ENCODE measurements around the gene FAM174C. TPM values are rescaled to one million over a fixed set of nuclear protein-coding genes. Genes with fewer than 3 reads are reported as not detected.
A peak's percentile ranks its signal among the peaks of the same experiment; 100 is the strongest.

The FAM174C gene
- total RNA-seq, 1 experiment from 2014 or later: 110 TPM

GRCh38 chr19:1310853-1311180, 35.5 kb downstream of the FAM174C start:
- Histone ChIP-seq H3K9me3 (ENCODE audit: low read length) (no peaks in the 10 kb centered on the region), H4K20me1 (ENCODE audit: low read length) (no peaks in the 10 kb centered on the region), H3F3A (ENCODE audit: low read length, unreplicated experiment) (no peaks in the 10 kb centered on the region), H3K9ac (ENCODE audit: low read length) (no peak overlapping the region), H3K36me3 (ENCODE audit: low read depth, low read length) (no peaks in the 10 kb centered on the region), H3K4me3 (ENCODE audit: low read length) (no peak overlapping the region), H2AFZ (ENCODE audit: low read length) (no peak overlapping the region), H3K4me1 (ENCODE audit: insufficient read depth, low read length) (peaks cover 8% of the 10 kb centered on the region), H3K27ac (ENCODE audit: low read length) (no peak overlapping the region), H3K79me2 (ENCODE audit: low read length) (no peaks in the 10 kb centered on the region), H3K27me3 (ENCODE audit: low read length) (no peaks in the 10 kb centered on the region), H3K4me2 (ENCODE audit: low read length) (no peak overlapping the region), H3K9me2 (replicated peaks; ENCODE audit: low read length) (no peaks in the 10 kb centered on the region)
- ChIA-PET CTCF (no interaction called here), POLR2A (ENCODE audit: unreplicated experiment) (no interaction called here)
- TF ChIP-seq EZH2 (IDR thresholded peaks at IDR 0.05; ENCODE audit: low read length, unreplicated experiment): no peak
- no peak for TF ChIP-seq EZH2phosphoT487 (IDR thresholded peaks at IDR 0.05; ENCODE audit: borderline replicate concordance, low read length)
- no peak for TF ChIP-seq CTCF (conservative IDR thresholded peaks at IDR 0.05; ENCODE audit: low read depth, low read length)
- intact Hi-C loops (cut with micrococcal nuclease): no loop called here
- DNase-seq (no peak), ATAC-seq (no peak)
- BruUV-seq (replicated peaks): no TSS peak

- Histone ChIP-seq H3K9me2 (replicated peaks; ENCODE audit: low read length) (no peaks in the 10 kb centered on the region), H3K79me2 (ENCODE audit: low read length) (no peaks in the 10 kb centered on the region), H3K9ac (ENCODE audit: low read length) (no peak overlapping the region), H3K9me3 (ENCODE audit: low read length) (no peaks in the 10 kb centered on the region), H3K27me3 (ENCODE audit: low read length) (no peaks in the 10 kb centered on the region), H3K36me3 (ENCODE audit: low read depth, low read length) (no peaks in the 10 kb centered on the region), H4K20me1 (ENCODE audit: low read length) (no peaks in the 10 kb centered on the region), H3K4me1 (ENCODE audit: insufficient read depth, low read length) (peaks cover 8% of the 10 kb centered on the region), H3K4me3 (ENCODE audit: low read length) (no peak overlapping the region), H3K4me2 (ENCODE audit: low read length) (no peak overlapping the region), H3K27ac (ENCODE audit: low read length) (no peak overlapping the region), H3F3A (ENCODE audit: low read length, unreplicated experiment) (no peaks in the 10 kb centered on the region), H2AFZ (ENCODE audit: low read length) (no peak overlapping the region)
- no peak for TF ChIP-seq CTCF (conservative IDR thresholded peaks at IDR 0.05; ENCODE audit: low read depth, low read length)
- TF ChIP-seq EZH2 (IDR thresholded peaks at IDR 0.05; ENCODE audit: low read length, unreplicated experiment): no peak
- no peak for TF ChIP-seq EZH2phosphoT487 (IDR thresholded peaks at IDR 0.05; ENCODE audit: borderline replicate concordance, low read length)
- no peak for ATAC-seq
- CTCF ChIA-PET: no interaction called here
- no peak for DNase-seq
- intact Hi-C loops (cut with micrococcal nuclease): no loop called here
- POLR2A ChIA-PET (ENCODE audit: unreplicated experiment): no interaction called here
- BruUV-seq (replicated peaks): no TSS peak
Measured at GRCh38 chr19:1311543-1312091, 36.3 kb downstream of the FAM174C start.

- Histone ChIP-seq H2AFZ (ENCODE audit: low read length) (no peak overlapping the region), H3K4me3 (ENCODE audit: low read length) (no peak overlapping the region), H3K9me2 (replicated peaks; ENCODE audit: low read length) (no peaks in the 10 kb centered on the region), H3K27ac (ENCODE audit: low read length) (no peak overlapping the region), H3K4me1 (ENCODE audit: insufficient read depth, low read length) (peaks cover 8% of the 10 kb centered on the region), H3K9ac (ENCODE audit: low read length) (no peak overlapping the region), H3K9me3 (ENCODE audit: low read length) (no peaks in the 10 kb centered on the region), H3K36me3 (ENCODE audit: low read depth, low read length) (no peaks in the 10 kb centered on the region), H3K27me3 (ENCODE audit: low read length) (no peaks in the 10 kb centered on the region), H3K4me2 (ENCODE audit: low read length) (peak overlapping the region; percentile 66), H3K79me2 (ENCODE audit: low read length) (no peaks in the 10 kb centered on the region), H3F3A (ENCODE audit: low read length, unreplicated experiment) (no peaks in the 10 kb centered on the region), H4K20me1 (ENCODE audit: low read length) (no peaks in the 10 kb centered on the region)
- ChIA-PET CTCF (interaction anchor here (1.2 kb wide), 1 partner anchor 42 kb away, joined by 3 read pairs; a partner anchor contains a TSS), POLR2A (ENCODE audit: unreplicated experiment) (interaction anchor here (0.6 to 0.7 kb wide), 2 partner anchors 195 to 552 kb away, joined by 6 to 11 read pairs; no protein-coding TSS in a partner anchor)
- BruUV-seq (replicated peaks): no TSS peak
- intact Hi-C loops (cut with micrococcal nuclease): no loop called here
- TF ChIP-seq CTCF (conservative IDR thresholded peaks at IDR 0.05; ENCODE audit: low read depth, low read length) (no peak), EZH2phosphoT487 (IDR thresholded peaks at IDR 0.05; ENCODE audit: borderline replicate concordance, low read length) (no peak), EZH2 (IDR thresholded peaks at IDR 0.05; ENCODE audit: low read length, unreplicated experiment) (no peak)
- ATAC-seq (peak; percentile 70), DNase-seq (peak; percentile 69)
Measured at GRCh38 chr19:1312767-1313694, 37.7 kb downstream of the FAM174C start.
